ENCODE measurements around the gene TMEM80.
"Not testable (repeated sequence)": the region's sequence is repeated elsewhere in the genome, so short reads cannot be mapped to it uniquely, and the experiment has no call there.

The TMEM80 gene

GRCh38 chr11:695538-696248 lies at the start of gene TMEM80:
TSS of gene TMEM80 (plus strand) at chr11:695816. CDS start at chr11:695828, 12 bp downstream.
- H3K4me1 Mint-ChIP-seq: peaks cover 52% of the 10 kb centered on the region

GRCh38 chr11:646214-646613 lies 49.4 kb upstream of the TMEM80 start:
- ATAC-seq: no peak
- H3K27ac Mint-ChIP-seq: no peak overlapping the region
- H3K9me3 Mint-ChIP-seq: no peaks in the 10 kb centered on the region
- no peak overlapping the region for H3K4me3 Mint-ChIP-seq
- no peaks in the 10 kb centered on the region for H3K4me1 Mint-ChIP-seq
- no peaks in the 10 kb centered on the region for H3K27me3 Mint-ChIP-seq
- peaks cover 12% of the 10 kb centered on the region for H3K36me3 Mint-ChIP-seq

More at GRCh38 chr11:695538-696248, at the start of gene TMEM80:
- Mint-ChIP-seq H3K27ac (peak within 1 kb of the TSS; percentile 100), H3K36me3 (no peaks in the 10 kb centered on the region), H3K4me3 (peak within 1 kb of the TSS; percentile 85), H3K27me3 (no peaks in the 10 kb centered on the region), H3K9me3 (no peaks in the 10 kb centered on the region)
- ATAC-seq: peak; percentile 87

GRCh38 chr11:647672-648158 lies 47.9 kb upstream of the TMEM80 start:
- H3K27ac Mint-ChIP-seq, H3K27me3 Mint-ChIP-seq, H3K9me3 Mint-ChIP-seq, H3K4me3 Mint-ChIP-seq, ATAC-seq, H3K4me1 Mint-ChIP-seq: not testable (repeated sequence)
- H3K36me3 Mint-ChIP-seq: peaks cover 27% of the 10 kb centered on the region

- no peaks in the 10 kb centered on the region for H3K9me3 Mint-ChIP-seq
- no peaks in the 10 kb centered on the region for H3K4me1 Mint-ChIP-seq
- no peak for ATAC-seq
- no peaks in the 10 kb centered on the region for H3K27me3 Mint-ChIP-seq
- H3K27ac Mint-ChIP-seq: no peak overlapping the region
- H3K36me3 Mint-ChIP-seq: peaks cover 32% of the 10 kb centered on the region
- H3K4me3 Mint-ChIP-seq: no peak overlapping the region
These were observed 45.1 kb upstream of the TMEM80 start for GRCh38 chr11:650482-650881.

GRCh38 chr11:653136-653535 lies 42.5 kb upstream of the TMEM80 start:
- not testable (repeated sequence) for H3K27ac Mint-ChIP-seq, ATAC-seq, H3K4me3 Mint-ChIP-seq, H3K9me3 Mint-ChIP-seq, H3K27me3 Mint-ChIP-seq, H3K4me1 Mint-ChIP-seq
- peaks cover 40% of the 10 kb centered on the region for H3K36me3 Mint-ChIP-seq

GRCh38 chr11:653837-654236 lies 41.8 kb upstream of the TMEM80 start:
- H3K4me3 Mint-ChIP-seq: no peak overlapping the region
- H3K9me3 Mint-ChIP-seq: no peaks in the 10 kb centered on the region
- no peaks in the 10 kb centered on the region for H3K4me1 Mint-ChIP-seq
- peaks cover 40% of the 10 kb centered on the region for H3K36me3 Mint-ChIP-seq
- no peaks in the 10 kb centered on the region for H3K27me3 Mint-ChIP-seq
- no peak overlapping the region for H3K27ac Mint-ChIP-seq
- no peak for ATAC-seq

- not testable (repeated sequence) for ATAC-seq, H3K9me3 Mint-ChIP-seq, H3K4me3 Mint-ChIP-seq, H3K4me1 Mint-ChIP-seq, H3K27me3 Mint-ChIP-seq, H3K27ac Mint-ChIP-seq
- peaks cover 40% of the 10 kb centered on the region for H3K36me3 Mint-ChIP-seq
These were observed 41.2 kb upstream of the TMEM80 start for GRCh38 chr11:654444-654843.

- Mint-ChIP-seq H3K4me3 (no peak overlapping the region), H3K4me1 (peaks cover 9% of the 10 kb centered on the region), H3K36me3 (peaks cover 40% of the 10 kb centered on the region), H3K27ac (no peak overlapping the region), H3K27me3 (no peaks in the 10 kb centered on the region), H3K9me3 (no peaks in the 10 kb centered on the region)
- no peak for ATAC-seq
These were observed 40.4 kb upstream of the TMEM80 start for GRCh38 chr11:655036-655726.

- Mint-ChIP-seq H3K4me3 (no peak overlapping the region), H3K4me1 (peaks cover 9% of the 10 kb centered on the region), H3K36me3 (peaks cover 32% of the 10 kb centered on the region), H3K27me3 (no peaks in the 10 kb centered on the region), H3K9me3 (no peaks in the 10 kb centered on the region), H3K27ac (no peak overlapping the region)
- no peak for ATAC-seq
These were observed 39.2 kb upstream of the TMEM80 start for GRCh38 chr11:656426-656825.

GRCh38 chr11:656866-657265 lies 38.8 kb upstream of the TMEM80 start:
- Mint-ChIP-seq H3K4me1 (peaks cover 9% of the 10 kb centered on the region), H3K27ac (no peak overlapping the region), H3K36me3 (peaks cover 27% of the 10 kb centered on the region), H3K27me3 (no peaks in the 10 kb centered on the region), H3K9me3 (no peaks in the 10 kb centered on the region), H3K4me3 (no peak overlapping the region)
- no peak for ATAC-seq

- Mint-ChIP-seq H3K36me3 (peaks cover 23% of the 10 kb centered on the region), H3K4me1 (peaks cover 13% of the 10 kb centered on the region), H3K4me3 (no peak overlapping the region), H3K9me3 (no peaks in the 10 kb centered on the region), H3K27ac (no peak overlapping the region), H3K27me3 (no peaks in the 10 kb centered on the region)
- ATAC-seq: no peak
These were observed 37.9 kb upstream of the TMEM80 start for GRCh38 chr11:657691-658126.

- ATAC-seq: peak; percentile 56
- Mint-ChIP-seq H3K27me3 (no peaks in the 10 kb centered on the region), H3K4me3 (no peak overlapping the region), H3K36me3 (peaks cover 24% of the 10 kb centered on the region), H3K27ac (no peak overlapping the region), H3K4me1 (peaks cover 17% of the 10 kb centered on the region), H3K9me3 (no peaks in the 10 kb centered on the region)
These were observed 36.0 kb upstream of the TMEM80 start for GRCh38 chr11:659532-660085.

- H3K4me3 Mint-ChIP-seq: no peak overlapping the region
- H3K36me3 Mint-ChIP-seq: peaks cover 24% of the 10 kb centered on the region
- H3K27ac Mint-ChIP-seq: no peak overlapping the region
- no peaks in the 10 kb centered on the region for H3K9me3 Mint-ChIP-seq
- ATAC-seq: no peak
- H3K4me1 Mint-ChIP-seq: peaks cover 17% of the 10 kb centered on the region
- no peaks in the 10 kb centered on the region for H3K27me3 Mint-ChIP-seq
These were observed 35.3 kb upstream of the TMEM80 start for GRCh38 chr11:660281-660680.

- no peak for ATAC-seq
- Mint-ChIP-seq H3K27ac (no peak overlapping the region), H3K4me3 (no peak overlapping the region), H3K27me3 (no peaks in the 10 kb centered on the region), H3K36me3 (peaks cover 29% of the 10 kb centered on the region), H3K9me3 (no peaks in the 10 kb centered on the region), H3K4me1 (peaks cover 17% of the 10 kb centered on the region)
These were observed 34.8 kb upstream of the TMEM80 start for GRCh38 chr11:660681-661444.

- Mint-ChIP-seq H3K4me3 (no peak overlapping the region), H3K27me3 (no peaks in the 10 kb centered on the region), H3K27ac (no peak overlapping the region), H3K4me1 (peaks cover 17% of the 10 kb centered on the region), H3K36me3 (peaks cover 26% of the 10 kb centered on the region), H3K9me3 (no peaks in the 10 kb centered on the region)
- ATAC-seq: peak; percentile 63
These were observed 32.8 kb upstream of the TMEM80 start for GRCh38 chr11:662689-663274.
